ENCODE results near the gene MGAT5.

The MGAT5 gene

DNA sequence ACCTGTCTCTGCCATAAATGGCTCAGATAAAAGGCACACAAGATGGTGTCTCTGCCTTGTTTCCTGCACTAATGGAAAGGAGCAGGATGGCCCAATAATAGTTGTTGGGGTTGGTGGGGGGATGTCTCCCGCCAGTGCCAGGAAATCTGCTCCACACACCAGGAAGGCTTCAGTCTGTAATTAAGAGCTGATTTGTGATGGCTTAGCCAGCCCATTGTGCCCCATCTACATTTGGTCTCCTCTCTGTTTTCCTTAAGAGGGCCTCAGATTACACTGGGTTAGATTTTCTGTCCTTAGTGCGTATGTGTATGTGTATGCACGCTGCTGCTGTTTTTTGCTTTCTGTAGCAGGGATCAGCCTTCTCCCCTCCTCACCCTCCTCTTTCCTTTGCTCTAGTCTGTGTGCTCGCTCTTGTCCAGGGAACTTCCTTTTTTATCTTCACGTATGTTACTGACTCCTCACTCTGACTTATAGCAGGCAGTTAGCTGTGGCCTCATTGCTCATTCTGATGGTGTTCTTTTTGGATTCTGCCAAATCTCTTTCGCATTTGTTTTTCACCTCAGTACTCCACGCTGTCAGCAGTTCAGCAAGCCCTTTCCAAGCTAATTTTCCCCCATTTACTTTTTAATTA lies 33.4 kb upstream of the MGAT5 start:
- no peak overlapping the region for H3K4me3 ChIP-seq (ENCODE audit: low read length)
- DNase-seq (ENCODE audit: low read depth), result no peak
- TF ChIP-seq, protein P1, sequence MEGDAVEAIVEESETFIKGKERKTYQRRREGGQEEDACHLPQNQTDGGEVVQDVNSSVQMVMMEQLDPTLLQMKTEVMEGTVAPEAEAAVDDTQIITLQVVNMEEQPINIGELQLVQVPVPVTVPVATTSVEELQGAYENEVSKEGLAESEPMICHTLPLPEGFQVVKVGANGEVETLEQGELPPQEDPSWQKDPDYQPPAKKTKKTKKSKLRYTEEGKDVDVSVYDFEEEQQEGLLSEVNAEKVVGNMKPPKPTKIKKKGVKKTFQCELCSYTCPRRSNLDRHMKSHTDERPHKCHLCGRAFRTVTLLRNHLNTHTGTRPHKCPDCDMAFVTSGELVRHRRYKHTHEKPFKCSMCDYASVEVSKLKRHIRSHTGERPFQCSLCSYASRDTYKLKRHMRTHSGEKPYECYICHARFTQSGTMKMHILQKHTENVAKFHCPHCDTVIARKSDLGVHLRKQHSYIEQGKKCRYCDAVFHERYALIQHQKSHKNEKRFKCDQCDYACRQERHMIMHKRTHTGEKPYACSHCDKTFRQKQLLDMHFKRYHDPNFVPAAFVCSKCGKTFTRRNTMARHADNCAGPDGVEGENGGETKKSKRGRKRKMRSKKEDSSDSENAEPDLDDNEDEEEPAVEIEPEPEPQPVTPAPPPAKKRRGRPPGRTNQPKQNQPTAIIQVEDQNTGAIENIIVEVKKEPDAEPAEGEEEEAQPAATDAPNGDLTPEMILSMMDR (IDR thresholded peaks at IDR 0.05; ENCODE audit: insufficient read depth, low read depth, low read length, missing control alignments), result no peak

DNA sequence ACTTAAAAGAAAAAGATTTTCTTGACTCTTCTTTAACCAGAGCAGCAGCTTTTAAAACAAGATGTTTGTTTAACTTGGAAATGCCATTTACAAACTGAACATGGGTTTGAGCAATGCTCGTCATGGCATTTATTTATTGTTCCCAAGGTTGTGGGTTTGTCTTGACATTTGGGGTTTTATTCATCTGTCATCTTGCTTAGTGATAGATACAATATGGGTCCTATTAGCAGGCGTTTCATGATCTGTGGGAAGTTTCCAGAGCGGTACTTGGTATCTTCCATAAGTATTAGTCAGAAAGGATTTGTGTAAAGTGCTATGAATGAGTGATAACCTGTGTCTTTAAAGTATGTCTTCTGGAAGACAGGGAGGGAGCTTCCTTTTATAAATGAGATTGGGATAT lies 29.9 kb upstream of the MGAT5 start:
- TF ChIP-seq, protein P1 (IDR thresholded peaks at IDR 0.05; ENCODE audit: insufficient read depth, low read depth, low read length, missing control alignments), result no peak
- no peak for DNase-seq (ENCODE audit: low read depth)
- H3K4me3 ChIP-seq (ENCODE audit: low read length), result no peak overlapping the region

DNA sequence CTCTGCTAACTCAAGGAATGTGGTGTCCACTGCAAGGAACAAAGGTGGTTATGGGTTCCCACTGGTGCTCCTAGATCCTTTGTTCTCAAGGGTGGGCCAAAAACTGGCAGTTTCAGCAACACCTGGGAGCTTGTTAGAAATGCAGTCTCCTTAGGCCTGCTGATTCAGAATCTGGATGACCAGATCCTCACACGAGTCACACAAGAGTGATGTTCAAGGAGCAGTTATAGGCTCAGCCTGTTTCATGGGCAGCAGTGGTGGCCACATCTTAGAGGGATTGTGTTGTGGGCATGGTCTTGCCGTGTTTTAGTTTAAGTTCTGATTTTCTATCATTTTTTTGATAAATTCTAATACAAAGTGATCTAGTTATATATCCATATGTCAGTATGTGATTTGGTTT lies 28.7 kb upstream of the MGAT5 start:
- H3K4me3 ChIP-seq (ENCODE audit: low read length), result no peak overlapping the region
- TF ChIP-seq, protein P1 (IDR thresholded peaks at IDR 0.05; ENCODE audit: insufficient read depth, low read depth, low read length, missing control alignments), result no peak
- peak; percentile 40 for DNase-seq (ENCODE audit: low read depth)

DNA sequence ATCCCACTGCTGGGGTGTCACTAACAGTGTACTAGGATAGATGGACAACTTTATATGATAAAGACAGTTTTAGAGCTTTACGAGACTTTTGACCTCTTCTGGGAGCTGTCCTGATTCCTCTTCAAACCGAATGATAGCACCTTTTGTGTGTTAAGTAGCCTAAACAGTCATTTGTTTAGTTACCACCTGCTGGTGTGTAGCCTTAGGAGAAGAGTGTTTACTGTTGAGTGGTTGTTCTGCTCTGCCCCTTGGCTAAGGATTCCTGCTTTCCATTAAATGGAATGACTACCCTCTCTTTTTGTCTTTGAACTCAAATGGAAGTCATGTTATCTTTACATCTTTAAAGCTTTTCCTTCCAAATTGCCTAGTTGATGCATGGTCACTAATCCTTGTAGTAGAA lies 28.0 kb upstream of the MGAT5 start:
- TF ChIP-seq, protein P1 (IDR thresholded peaks at IDR 0.05; ENCODE audit: insufficient read depth, low read depth, low read length, missing control alignments), result no peak
- DNase-seq (ENCODE audit: low read depth), result no peak
- H3K4me3 ChIP-seq (ENCODE audit: low read length), result no peak overlapping the region

DNA sequence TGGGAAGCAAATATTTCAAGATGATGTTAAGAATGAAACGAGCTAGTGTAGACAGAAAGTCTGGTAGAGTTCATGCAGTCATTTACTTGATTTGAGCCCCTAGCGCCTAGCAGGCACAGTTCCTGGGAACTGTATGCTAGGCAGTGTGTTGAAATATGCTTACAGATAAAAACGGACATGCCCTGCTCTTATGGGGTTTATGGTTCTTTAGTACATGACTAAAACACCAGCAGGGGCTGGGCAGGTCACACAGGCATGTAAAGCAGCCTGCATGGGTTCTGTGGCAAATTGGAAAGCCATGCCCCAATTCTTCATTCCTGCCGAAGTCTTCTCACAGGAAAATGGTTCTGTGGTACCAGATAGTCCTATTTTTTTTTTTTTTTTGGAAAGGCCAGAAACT lies 27.3 kb upstream of the MGAT5 start:
- H3K4me3 ChIP-seq (ENCODE audit: low read length), result no peak overlapping the region
- DNase-seq (ENCODE audit: low read depth), result no peak
- TF ChIP-seq, protein P1 (IDR thresholded peaks at IDR 0.05; ENCODE audit: insufficient read depth, low read depth, low read length, missing control alignments), result no peak

DNA sequence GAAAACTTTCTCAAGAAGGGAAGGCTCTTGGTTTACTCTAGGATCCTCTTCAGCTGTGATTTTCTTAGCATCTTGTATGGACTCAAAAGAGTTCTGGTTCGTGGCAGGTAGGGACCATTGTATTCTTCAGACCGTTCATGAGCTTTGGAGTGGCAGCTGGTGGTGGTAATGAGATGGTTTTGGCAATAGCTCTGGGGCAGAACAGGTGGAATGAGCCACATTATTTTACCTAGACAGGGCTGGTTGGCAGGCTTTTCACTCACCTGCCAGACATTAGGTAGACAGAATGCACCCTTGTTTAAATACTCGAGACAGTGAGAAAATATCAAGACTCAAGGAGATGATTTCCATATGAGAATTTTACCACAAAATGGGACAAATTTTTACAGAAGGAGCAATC lies 26.2 kb upstream of the MGAT5 start:
- H3K4me3 ChIP-seq (ENCODE audit: low read length), result no peak overlapping the region
- TF ChIP-seq, protein P1 (IDR thresholded peaks at IDR 0.05; ENCODE audit: insufficient read depth, low read depth, low read length, missing control alignments), result no peak

DNA sequence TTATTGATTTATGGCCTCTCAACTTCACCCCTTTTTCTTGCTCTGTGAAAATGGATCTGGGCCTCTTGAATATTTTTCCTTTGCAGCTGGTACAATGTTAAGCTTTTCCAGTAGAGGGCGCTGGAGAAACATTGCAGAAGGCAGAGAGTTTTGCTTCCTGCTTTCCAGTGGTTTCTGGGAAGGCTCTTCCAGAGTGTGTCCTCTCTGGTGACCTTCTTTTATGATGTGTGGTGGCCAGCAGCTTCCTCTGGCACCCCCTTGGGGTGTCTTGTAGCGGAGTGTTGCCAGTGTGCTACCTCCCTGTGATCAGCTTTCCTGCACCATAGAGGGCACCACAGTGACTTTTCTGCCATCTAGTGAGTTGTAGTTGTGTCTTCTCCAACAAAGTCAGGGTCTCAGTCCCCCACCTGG lies 25.4 kb upstream of the MGAT5 start:
- TF ChIP-seq, protein P1 (IDR thresholded peaks at IDR 0.05; ENCODE audit: insufficient read depth, low read depth, low read length, missing control alignments), result peak; percentile 37

More for the DNA sequence above, 26.2 kb upstream of the MGAT5 start:
- no peak for DNase-seq (ENCODE audit: low read depth)

More for the DNA sequence above, 25.4 kb upstream of the MGAT5 start:
- H3K4me3 ChIP-seq (ENCODE audit: low read length), result no peak overlapping the region
- DNase-seq (ENCODE audit: low read depth), result no peak

Measured in epithelial cell of esophagus (primary cell).